ENCODE results near the gene ACIN1. TPM values are rescaled to one million over a fixed set of nuclear protein-coding genes. Genes with fewer than 3 reads are reported as not detected.
A peak's percentile ranks its signal among the peaks of the same experiment; 100 is the strongest.

The ACIN1 gene
- total and polyA plus RNA-seq, 9 of the 15 experiments (the other 6 are each of a cell fraction or from before 2014, with no cell fraction given): 5.0 to 196 (median 129) TPM

DNA sequence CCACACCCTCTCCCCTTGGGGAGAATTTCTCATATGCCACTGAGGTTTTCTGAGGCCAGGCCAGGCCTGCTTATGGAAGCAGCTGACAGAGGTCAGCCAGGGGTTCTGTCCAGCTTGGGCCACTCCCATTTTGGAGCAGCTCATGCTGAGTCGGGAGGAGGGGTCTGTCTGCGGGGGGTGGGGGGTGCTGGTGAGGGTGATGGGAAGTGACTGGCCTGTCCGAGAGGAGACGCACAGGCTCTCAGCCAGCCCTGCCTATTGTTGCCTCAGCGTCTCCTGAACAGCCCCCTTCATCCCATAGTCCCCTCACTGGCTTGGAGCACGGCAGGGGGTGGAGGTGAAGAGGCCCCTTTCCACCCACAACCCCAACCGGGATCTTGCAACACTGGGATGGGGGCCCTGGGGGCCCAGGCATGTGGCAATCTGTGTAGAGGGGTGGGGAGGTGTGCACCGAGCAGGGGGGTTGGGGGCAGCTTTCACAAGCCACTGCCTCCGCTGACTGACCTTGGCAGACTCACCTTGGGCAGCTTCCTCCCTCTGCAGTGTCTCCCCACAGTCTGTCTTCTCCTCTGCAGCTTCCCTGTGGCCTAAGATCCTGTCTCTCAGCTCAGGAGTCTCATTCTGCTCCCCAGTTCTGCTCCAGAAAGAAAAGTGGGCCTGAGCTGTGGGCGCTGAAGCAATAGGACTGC lies 18.6 kb upstream of the ACIN1 start:
- POLR2A ChIA-PET: interaction anchor here (0.5 to 1.8 kb wide), 4 partner anchors 18 to 164 kb away, joined by 3 to 17 read pairs (median 4); partner anchors contain the start of genes ACIN1 and C14orf119
- ATAC-seq: no peak
- intact Hi-C loops (cut with micrococcal nuclease): no loop called here
- Histone ChIP-seq H3K9ac (ENCODE audit: insufficient read depth in 1 of 2, low read depth in 2 of 2, low read length in 2 of 2) (peak overlapping the region in 1 of 2 experiments; percentile 43; a peak in 1 of 4 replicates), H3K4me3 (no peak overlapping the region), H3K36me3 (ENCODE audit: control insufficient read depth, insufficient read depth, low read length) (no peaks in the 10 kb centered on the region), H4K20me1 (replicated peaks; ENCODE audit: control insufficient read depth, insufficient read depth, low read length) (peaks cover 3% of the 10 kb centered on the region; the same call in 1 of the 2 replicates), H3K27ac (ENCODE audit: extremely low read depth, low read depth, low read length) (no peak overlapping the region), H3K4me1 (replicated peaks in 1 of 2; ENCODE audit: control insufficient read depth in 2 of 2, insufficient read depth in 2 of 2, low read length in 2 of 2) (peaks cover 26 to 48% of the 10 kb centered on the region in 2 experiments), H3K27me3 (ENCODE audit: control insufficient read depth in 2 of 2, insufficient read depth in 2 of 2, low read length in 2 of 2) (peaks cover 0 to 13% of the 10 kb centered on the region in 2 experiments; a peak in 3 of 5 replicates), H3K9me3 (replicated peaks; ENCODE audit: control insufficient read depth, insufficient read depth, low read depth, low read length) (no peaks in the 10 kb centered on the region), H3K9me1 (ENCODE audit: control insufficient read depth, insufficient read depth, low read length) (no peaks in the 10 kb centered on the region), H3K4me2 (ENCODE audit: insufficient read depth, low read length) (no peak overlapping the region), H3K79me2 (ENCODE audit: control insufficient read depth, insufficient read depth, low read length) (no peaks in the 10 kb centered on the region), H2AFZ (ENCODE audit: low read depth, low read length) (no peak overlapping the region)
- TF ChIP-seq NR2C2 (CRISPR knock-in tag; IDR thresholded peaks at IDR 0.05) (no peak), NR2C2 (tag; IDR thresholded peaks at IDR 0.05) (0 out of 2 replicates have a peak, but pooled peaks have one; percentile 5)
- TF ChIP-seq, protein P1, sequence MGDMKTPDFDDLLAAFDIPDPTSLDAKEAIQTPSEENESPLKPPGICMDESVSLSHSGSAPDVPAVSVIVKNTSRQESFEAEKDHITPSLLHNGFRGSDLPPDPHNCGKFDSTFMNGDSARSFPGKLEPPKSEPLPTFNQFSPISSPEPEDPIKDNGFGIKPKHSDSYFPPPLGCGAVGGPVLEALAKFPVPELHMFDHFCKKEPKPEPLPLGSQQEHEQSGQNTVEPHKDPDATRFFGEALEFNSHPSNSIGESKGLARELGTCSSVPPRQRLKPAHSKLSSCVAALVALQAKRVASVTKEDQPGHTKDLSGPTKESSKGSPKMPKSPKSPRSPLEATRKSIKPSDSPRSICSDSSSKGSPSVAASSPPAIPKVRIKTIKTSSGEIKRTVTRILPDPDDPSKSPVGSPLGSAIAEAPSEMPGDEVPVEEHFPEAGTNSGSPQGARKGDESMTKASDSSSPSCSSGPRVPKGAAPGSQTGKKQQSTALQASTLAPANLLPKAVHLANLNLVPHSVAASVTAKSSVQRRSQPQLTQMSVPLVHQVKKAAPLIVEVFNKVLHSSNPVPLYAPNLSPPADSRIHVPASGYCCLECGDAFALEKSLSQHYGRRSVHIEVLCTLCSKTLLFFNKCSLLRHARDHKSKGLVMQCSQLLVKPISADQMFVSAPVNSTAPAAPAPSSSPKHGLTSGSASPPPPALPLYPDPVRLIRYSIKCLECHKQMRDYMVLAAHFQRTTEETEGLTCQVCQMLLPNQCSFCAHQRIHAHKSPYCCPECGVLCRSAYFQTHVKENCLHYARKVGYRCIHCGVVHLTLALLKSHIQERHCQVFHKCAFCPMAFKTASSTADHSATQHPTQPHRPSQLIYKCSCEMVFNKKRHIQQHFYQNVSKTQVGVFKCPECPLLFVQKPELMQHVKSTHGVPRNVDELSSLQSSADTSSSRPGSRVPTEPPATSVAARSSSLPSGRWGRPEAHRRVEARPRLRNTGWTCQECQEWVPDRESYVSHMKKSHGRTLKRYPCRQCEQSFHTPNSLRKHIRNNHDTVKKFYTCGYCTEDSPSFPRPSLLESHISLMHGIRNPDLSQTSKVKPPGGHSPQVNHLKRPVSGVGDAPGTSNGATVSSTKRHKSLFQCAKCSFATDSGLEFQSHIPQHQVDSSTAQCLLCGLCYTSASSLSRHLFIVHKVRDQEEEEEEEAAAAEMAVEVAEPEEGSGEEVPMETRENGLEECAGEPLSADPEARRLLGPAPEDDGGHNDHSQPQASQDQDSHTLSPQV (IDR thresholded peaks at IDR 0.05): no peak
- TF ChIP-seq, protein P2, sequence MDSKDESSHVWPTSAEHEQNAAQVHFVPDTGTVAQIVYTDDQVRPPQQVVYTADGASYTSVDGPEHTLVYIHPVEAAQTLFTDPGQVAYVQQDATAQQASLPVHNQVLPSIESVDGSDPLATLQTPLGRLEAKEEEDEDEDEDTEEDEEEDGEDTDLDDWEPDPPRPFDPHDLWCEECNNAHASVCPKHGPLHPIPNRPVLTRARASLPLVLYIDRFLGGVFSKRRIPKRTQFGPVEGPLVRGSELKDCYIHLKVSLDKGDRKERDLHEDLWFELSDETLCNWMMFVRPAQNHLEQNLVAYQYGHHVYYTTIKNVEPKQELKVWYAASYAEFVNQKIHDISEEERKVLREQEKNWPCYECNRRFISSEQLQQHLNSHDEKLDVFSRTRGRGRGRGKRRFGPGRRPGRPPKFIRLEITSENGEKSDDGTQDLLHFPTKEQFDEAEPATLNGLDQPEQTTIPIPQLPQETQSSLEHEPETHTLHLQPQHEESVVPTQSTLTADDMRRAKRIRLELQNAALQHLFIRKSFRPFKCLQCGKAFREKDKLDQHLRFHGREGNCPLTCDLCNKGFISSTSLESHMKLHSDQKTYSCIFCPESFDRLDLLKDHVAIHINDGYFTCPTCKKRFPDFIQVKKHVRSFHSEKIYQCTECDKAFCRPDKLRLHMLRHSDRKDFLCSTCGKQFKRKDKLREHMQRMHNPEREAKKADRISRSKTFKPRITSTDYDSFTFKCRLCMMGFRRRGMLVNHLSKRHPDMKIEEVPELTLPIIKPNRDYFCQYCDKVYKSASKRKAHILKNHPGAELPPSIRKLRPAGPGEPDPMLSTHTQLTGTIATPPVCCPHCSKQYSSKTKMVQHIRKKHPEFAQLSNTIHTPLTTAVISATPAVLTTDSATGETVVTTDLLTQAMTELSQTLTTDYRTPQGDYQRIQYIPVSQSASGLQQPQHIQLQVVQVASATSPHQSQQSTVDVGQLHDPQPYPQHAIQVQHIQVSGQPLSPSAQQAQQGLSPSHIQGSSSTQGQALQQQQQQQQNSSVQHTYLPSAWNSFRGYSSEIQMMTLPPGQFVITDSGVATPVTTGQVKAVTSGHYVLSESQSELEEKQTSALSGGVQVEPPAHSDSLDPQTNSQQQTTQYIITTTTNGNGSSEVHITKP (IDR thresholded peaks at IDR 0.05; ENCODE audit: partially characterized antibody): peak; percentile 9
- DNase-seq (ENCODE audit: extremely low read depth in 1 of 4, low spot score in 3 of 4): peak in 2 of 4 experiments; percentile 42 to 52
- 38% methylated on average over 5 of the region's 10 CpGs for WGBS (ENCODE audit: insufficient coverage, low coverage, missing lambda C conversion rate)
- BruUV-seq (replicated peaks): no TSS peak
- in situ Hi-C loops (cut with MboI): no loop called here
- CTCF ChIA-PET (ENCODE audit: low intra/inter-chr PET ratio): interaction anchor here (5.6 kb wide), 1 partner anchor 43 kb away, joined by 109 read pairs; no protein-coding TSS in a partner anchor
- no peak for FAIRE-seq

Measured in K562 (cell line).